HK-2 (cell line): ENCODE data around the gene DNAJB1.
"Not testable (repeated sequence)": the region's sequence is repeated elsewhere in the genome, so short reads cannot be mapped to it uniquely, and the experiment has no call there.

Experiments
- DNase-seq: peaks from one replicate; pipeline ENCODE4 v3.0.0-alpha.2; 2018; ENCODE audit not compliant: unreplicated experiment

The DNAJB1 gene

GRCh38 chr19:14520543-14520942 lies 2.3 kb upstream of the DNAJB1 start:
- DNase-seq = no peak

- no peak for DNase-seq
Measured at GRCh38 chr19:14519860-14520407, 1.7 kb upstream of the DNAJB1 start.

GRCh38 chr19:14519245-14519859 lies 1.2 kb upstream of the DNAJB1 start:
- no peak for DNase-seq

- DNase-seq = no peak
Measured at GRCh38 chr19:14517446-14517839, 754 bp downstream of the DNAJB1 start.

- no peak for DNase-seq
Measured at GRCh38 chr19:14516746-14517438, 1.3 kb downstream of the DNAJB1 start.

GRCh38 chr19:14516048-14516534 lies 2.1 kb downstream of the DNAJB1 start:
- DNase-seq = no peak

- DNase-seq = no peak
Measured at GRCh38 chr19:14515501-14516047, 2.6 kb downstream of the DNAJB1 start.

- no peak for DNase-seq
Measured at GRCh38 chr19:14514215-14514863, 3.9 kb downstream of the DNAJB1 start.

- DNase-seq = no peak
Measured at GRCh38 chr19:14512406-14512961, 5.7 kb downstream of the DNAJB1 start.

GRCh38 chr19:14511229-14511593 lies 7.0 kb downstream of the DNAJB1 start:
- no peak for DNase-seq

GRCh38 chr19:14510311-14511228 lies 7.6 kb downstream of the DNAJB1 start:
- DNase-seq = no peak

- no peak for DNase-seq
Measured at GRCh38 chr19:14507704-14508542, 10.3 kb downstream of the DNAJB1 start.

- peak; percentile 69 for DNase-seq
Measured at GRCh38 chr19:14505488-14506239, 12.5 kb downstream of the DNAJB1 start.

GRCh38 chr19:14504575-14504974 lies 13.6 kb downstream of the DNAJB1 start:
- DNase-seq = not testable (repeated sequence)

GRCh38 chr19:14503285-14503684 lies 14.9 kb downstream of the DNAJB1 start:
- DNase-seq = no peak

GRCh38 chr19:14502334-14503092 lies 15.7 kb downstream of the DNAJB1 start:
- DNase-seq = no peak

GRCh38 chr19:14497228-14497921 lies 20.8 kb downstream of the DNAJB1 start:
- no peak for DNase-seq

- no peak for DNase-seq
Measured at GRCh38 chr19:14496834-14497227, 21.4 kb downstream of the DNAJB1 start.
